HG03558 (cell line): ENCODE data around the gene UBE2V1.

ENCODE experiments used
- ATAC-seq: cut with Tn5 transposase; IDR thresholded peaks from one replicate; pipeline ENCODE4 v1.9.1; 2021; ENCODE audit warnings: moderate number of reproducible peaks; ENCODE audit not compliant: unreplicated experiment; ENCODE audit errors: extremely low read depth

The UBE2V1 gene

GRCh38 chr20:50034567-50035180, 78.3 kb downstream of the UBE2V1 start:
- ATAC-seq = no peak

GRCh38 chr20:50032955-50033666, 79.8 kb downstream of the UBE2V1 start:
- no peak for ATAC-seq
